ENCODE data around the gene MRPS25. TPM values are rescaled to one million over a fixed set of nuclear protein-coding genes. Genes with fewer than 3 reads are reported as not detected.

The MRPS25 gene
- polyA plus RNA-seq, 3 donors: 23.7 to 60.7 (median 24.6) TPM

DNA sequence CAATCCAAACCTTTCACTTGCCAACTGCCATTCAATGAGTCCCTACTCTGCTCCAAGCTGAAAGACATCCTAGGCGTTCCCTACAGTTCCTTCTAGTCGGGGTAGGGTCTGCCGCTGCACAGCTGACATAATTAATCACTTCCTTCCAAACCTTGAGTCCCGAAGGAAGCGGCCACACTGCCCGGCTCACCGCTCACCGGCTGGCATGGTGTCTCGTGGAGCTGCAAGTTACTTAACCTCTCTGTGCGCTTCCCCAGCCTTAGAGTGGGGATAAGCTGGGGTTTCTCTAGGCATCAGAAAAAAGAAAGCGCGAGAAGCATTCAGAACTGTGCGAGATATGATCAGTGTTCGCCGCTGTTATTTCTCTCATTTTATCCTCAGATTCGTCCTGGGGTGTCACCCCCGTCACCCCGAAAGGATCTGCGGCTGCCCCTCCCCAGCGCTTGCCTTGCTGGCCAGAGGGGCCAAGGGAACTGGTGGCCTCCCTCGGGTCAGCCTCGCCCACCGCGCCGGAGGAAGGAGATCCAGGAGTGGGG lies 748 bp downstream of the MRPS25 start:
- H3K4me3 Mint-ChIP-seq: peak overlapping the region; percentile 96 to 97

DNA sequence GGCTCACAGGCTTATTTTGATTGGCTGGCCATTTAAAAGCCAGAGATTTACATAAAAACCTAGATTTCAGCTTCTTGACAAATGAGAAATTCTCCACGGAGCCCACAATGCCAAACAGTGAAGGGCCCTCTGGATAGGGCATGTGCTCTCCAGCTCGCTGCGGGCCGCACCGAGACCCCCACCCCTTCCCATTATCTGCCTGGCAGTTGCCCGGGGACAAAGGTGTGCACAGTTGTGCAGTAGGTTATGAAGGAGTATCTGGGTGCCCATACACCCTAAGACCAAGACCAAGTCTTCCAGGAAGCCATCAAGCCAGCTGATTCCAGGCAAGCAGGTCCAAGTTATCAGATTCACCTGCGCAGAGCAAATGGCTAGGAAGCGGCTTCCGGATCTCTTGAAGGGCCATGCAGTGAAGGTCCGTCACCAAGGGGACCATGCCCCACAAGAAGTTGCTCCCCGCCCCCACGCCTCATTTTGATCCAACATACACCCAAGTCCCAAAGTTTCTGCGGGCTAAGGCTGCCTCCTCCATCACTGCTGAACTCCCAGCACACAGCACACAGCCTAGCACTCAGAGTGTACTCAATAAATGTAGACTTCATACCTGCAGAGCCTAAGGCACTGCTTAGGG lies 1.3 kb downstream of the MRPS25 start:
- peaks cover 0 to 2% (median 2%) of the 10 kb centered on the region in 3 donors for H3K27me3 Mint-ChIP-seq (ENCODE audit: low read depth in 3 of 3)
- H3K27ac ChIP-seq (ENCODE audit: low read depth in 1 of 2, low read length in 2 of 2): peak overlapping the region in 1 of 2 donors; percentile 84
- H3K4me3 ChIP-seq (replicated peaks in 1 of 3; ENCODE audit: low read depth in 2 of 3, low read length in 3 of 3): peak overlapping the region; percentile 68 to 94 (median 80)
- H3K4me1 ChIP-seq (ENCODE audit: control insufficient read depth in 1 of 2, insufficient read depth in 2 of 2, low read length in 2 of 2): peaks cover 20 to 25% of the 10 kb centered on the region in 2 donors
- peak overlapping the region; percentile 89 for H3K9ac ChIP-seq (ENCODE audit: insufficient read depth, low read length, poor library complexity, severe bottlenecking)
- H3K27ac Mint-ChIP-seq: peak overlapping the region in 5 of 7 donors; percentile 54 to 90 (median 69)
- peaks cover 0 to 2% (median 0%) of the 10 kb centered on the region in 7 donors for H3K9me3 Mint-ChIP-seq
- H3K4me1 Mint-ChIP-seq: peaks cover 21% of the 10 kb centered on the region
- H4K20me1 ChIP-seq (ENCODE audit: insufficient read depth, low read length): peaks cover 12% of the 10 kb centered on the region
- TF ChIP-seq, protein P1, sequence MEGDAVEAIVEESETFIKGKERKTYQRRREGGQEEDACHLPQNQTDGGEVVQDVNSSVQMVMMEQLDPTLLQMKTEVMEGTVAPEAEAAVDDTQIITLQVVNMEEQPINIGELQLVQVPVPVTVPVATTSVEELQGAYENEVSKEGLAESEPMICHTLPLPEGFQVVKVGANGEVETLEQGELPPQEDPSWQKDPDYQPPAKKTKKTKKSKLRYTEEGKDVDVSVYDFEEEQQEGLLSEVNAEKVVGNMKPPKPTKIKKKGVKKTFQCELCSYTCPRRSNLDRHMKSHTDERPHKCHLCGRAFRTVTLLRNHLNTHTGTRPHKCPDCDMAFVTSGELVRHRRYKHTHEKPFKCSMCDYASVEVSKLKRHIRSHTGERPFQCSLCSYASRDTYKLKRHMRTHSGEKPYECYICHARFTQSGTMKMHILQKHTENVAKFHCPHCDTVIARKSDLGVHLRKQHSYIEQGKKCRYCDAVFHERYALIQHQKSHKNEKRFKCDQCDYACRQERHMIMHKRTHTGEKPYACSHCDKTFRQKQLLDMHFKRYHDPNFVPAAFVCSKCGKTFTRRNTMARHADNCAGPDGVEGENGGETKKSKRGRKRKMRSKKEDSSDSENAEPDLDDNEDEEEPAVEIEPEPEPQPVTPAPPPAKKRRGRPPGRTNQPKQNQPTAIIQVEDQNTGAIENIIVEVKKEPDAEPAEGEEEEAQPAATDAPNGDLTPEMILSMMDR (IDR thresholded peaks at IDR 0.05): no peak
- WGBS (ENCODE audit: insufficient coverage): 96% methylated on average over 7 of the region's 13 CpGs
- intact Hi-C loops (cut with micrococcal nuclease): loop anchor here (10.0 kb wide), 5 partner anchors 109 to 939 kb away; partner anchors contain the start of genes CCDC174 (in 1 of the 2), CHCHD4 (in 1 of the 2), NR2C2 (in 1 of the 2) and TMEM43 (in 1 of the 2)
- peak overlapping the region; percentile 96 to 97 for H3K4me3 Mint-ChIP-seq
- peak overlapping the region; percentile 89 for H2AFZ ChIP-seq (ENCODE audit: insufficient read depth, low read depth, low read length, poor library complexity, severe bottlenecking)
- H3K36me3 Mint-ChIP-seq: peaks cover 11 to 28% of the 10 kb centered on the region in 2 donors
- peak overlapping the region; percentile 94 for H3K4me2 ChIP-seq (replicated peaks; ENCODE audit: extremely low read depth, low read length, poor library complexity, severe bottlenecking)
- H3K36me3 ChIP-seq (replicated peaks in 1 of 2; ENCODE audit: control insufficient read depth in 1 of 2, insufficient read depth in 2 of 2, low read length in 2 of 2): peaks cover 8 to 10% of the 10 kb centered on the region in 2 donors
- H3K79me2 ChIP-seq (ENCODE audit: insufficient read depth, low read length): peaks cover 34% of the 10 kb centered on the region
- no peaks in the 10 kb centered on the region for H3K27me3 ChIP-seq (ENCODE audit: control insufficient read depth in 2 of 2, insufficient read depth in 2 of 2, low read length in 2 of 2)
- DNase-seq: no peak
- H3K9me3 ChIP-seq (replicated peaks in 1 of 2; ENCODE audit: control insufficient read depth in 1 of 2, insufficient read depth in 1 of 2, low read length in 2 of 2): no peaks in the 10 kb centered on the region

More for the DNA sequence above, 748 bp downstream of the MRPS25 start:
- Histone ChIP-seq H4K20me1 (ENCODE audit: insufficient read depth, low read length) (peaks cover 12% of the 10 kb centered on the region), H3K4me3 (replicated peaks in 1 of 3; ENCODE audit: low read depth in 2 of 3, low read length in 3 of 3) (peak overlapping the region; percentile 68 to 94 (median 80)), H3K27ac (ENCODE audit: low read depth in 1 of 2, low read length in 2 of 2) (peak overlapping the region; percentile 69 to 84), H3K9me3 (replicated peaks in 1 of 2; ENCODE audit: control insufficient read depth in 1 of 2, insufficient read depth in 1 of 2, low read length in 2 of 2) (no peaks in the 10 kb centered on the region), H3K27me3 (ENCODE audit: control insufficient read depth in 2 of 2, insufficient read depth in 2 of 2, low read length in 2 of 2) (no peaks in the 10 kb centered on the region), H3K9ac (ENCODE audit: insufficient read depth, low read length, poor library complexity, severe bottlenecking) (peak overlapping the region; percentile 89), H2AFZ (ENCODE audit: insufficient read depth, low read depth, low read length, poor library complexity, severe bottlenecking) (peak overlapping the region; percentile 89), H3K4me2 (replicated peaks; ENCODE audit: extremely low read depth, low read length, poor library complexity, severe bottlenecking) (peak overlapping the region; percentile 94), H3K79me2 (ENCODE audit: insufficient read depth, low read length) (peaks cover 31% of the 10 kb centered on the region), H3K4me1 (ENCODE audit: control insufficient read depth in 1 of 2, insufficient read depth in 2 of 2, low read length in 2 of 2) (peaks cover 20 to 25% of the 10 kb centered on the region in 2 donors), H3K36me3 (replicated peaks in 1 of 2; ENCODE audit: control insufficient read depth in 1 of 2, insufficient read depth in 2 of 2, low read length in 2 of 2) (peaks cover 2 to 5% of the 10 kb centered on the region in 2 donors)
- DNase-seq: peak; percentile 22 to 42 (median 26)
- peaks cover 6 to 22% of the 10 kb centered on the region in 2 donors for H3K36me3 Mint-ChIP-seq
- peaks cover 0 to 2% (median 0%) of the 10 kb centered on the region in 7 donors for H3K9me3 Mint-ChIP-seq
- peaks cover 21% of the 10 kb centered on the region for H3K4me1 Mint-ChIP-seq
- peaks cover 0 to 2% (median 0%) of the 10 kb centered on the region in 3 donors for H3K27me3 Mint-ChIP-seq (ENCODE audit: low read depth in 3 of 3)
- intact Hi-C loops (cut with micrococcal nuclease): loop anchor here (10.0 kb wide), 5 partner anchors 110 to 940 kb away; partner anchors contain the start of genes CCDC174 (in 1 of the 2), CHCHD4 (in 1 of the 2), NR2C2 (in 1 of the 2) and TMEM43 (in 1 of the 2)
- H3K27ac Mint-ChIP-seq: peak overlapping the region; percentile 69 to 97 (median 95)
- TF ChIP-seq, protein P1 (IDR thresholded peaks at IDR 0.05): no peak
- WGBS (ENCODE audit: insufficient coverage): 0% methylated on average over 16 of the region's 25 CpGs

All from CD14-positive monocyte (primary cell).